GM21529 (cell line): Measurements from ENCODE around the gene ZCCHC2.

Source experiments
- ATAC-seq: cut with Tn5 transposase; IDR thresholded peaks from one replicate; pipeline ENCODE4 v1.9.1; 2021; ENCODE audit not compliant: unreplicated experiment

The ZCCHC2 gene

DNA sequence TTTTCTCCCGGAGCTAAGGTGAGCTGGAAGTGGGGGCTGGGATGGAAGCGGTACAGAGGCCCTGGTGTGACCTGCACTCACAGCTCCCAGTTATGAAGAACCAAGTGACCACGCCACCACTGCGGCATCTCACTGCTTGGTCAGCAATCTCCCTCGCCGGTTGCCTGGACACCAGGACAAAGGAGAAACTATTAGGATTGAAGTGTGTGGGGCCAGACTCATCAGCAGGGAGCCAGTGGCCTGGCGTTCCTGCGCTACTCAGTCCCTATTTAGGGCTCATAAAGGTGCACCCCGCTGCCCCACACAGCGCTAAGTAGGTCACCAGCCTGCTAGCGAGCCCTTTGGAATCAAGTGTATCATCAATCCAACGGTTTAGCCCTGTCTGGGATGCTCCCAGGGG lies 82.9 kb downstream of the ZCCHC2 start:
- no peak for ATAC-seq

DNA sequence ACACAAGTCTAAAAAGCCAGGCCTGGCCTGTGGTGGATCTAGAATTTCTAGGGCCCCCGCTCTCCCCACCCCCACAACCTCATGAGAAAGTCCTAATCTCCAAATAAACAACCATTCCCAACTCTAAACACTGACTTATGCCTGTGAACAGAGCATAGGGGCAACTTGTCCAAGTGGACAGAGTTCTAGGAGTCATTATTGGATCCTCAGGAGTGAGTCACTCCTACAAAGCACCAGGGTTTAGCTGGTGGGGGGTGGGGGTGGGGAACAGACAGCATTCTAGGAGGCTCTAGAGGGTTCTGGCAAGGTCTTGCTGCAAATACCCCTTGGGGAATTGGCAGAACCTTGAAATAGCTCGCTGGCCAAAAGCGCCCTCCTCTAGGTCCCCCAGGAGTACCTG lies 83.3 kb downstream of the ZCCHC2 start:
- no peak for ATAC-seq

DNA sequence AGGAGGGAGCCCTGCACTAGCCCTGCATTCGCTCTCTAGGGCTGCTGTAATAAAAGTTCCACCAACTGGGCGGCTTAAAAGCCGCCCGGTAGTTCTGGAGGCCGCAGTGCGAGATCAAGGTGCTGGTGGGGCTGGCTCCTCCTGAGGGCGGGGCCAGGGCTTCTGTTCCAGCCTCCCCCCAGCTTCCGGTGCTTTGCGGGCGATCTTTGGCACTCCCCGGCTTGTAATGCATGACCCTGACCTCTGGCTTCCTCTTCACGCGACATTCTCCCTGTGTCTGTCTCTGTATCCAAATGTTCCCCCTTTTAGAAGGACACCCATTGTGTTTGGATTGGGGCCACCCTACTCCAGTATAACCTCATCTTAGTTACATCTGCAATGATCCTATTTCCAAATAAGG lies 84.5 kb downstream of the ZCCHC2 start:
- ATAC-seq: no peak

DNA sequence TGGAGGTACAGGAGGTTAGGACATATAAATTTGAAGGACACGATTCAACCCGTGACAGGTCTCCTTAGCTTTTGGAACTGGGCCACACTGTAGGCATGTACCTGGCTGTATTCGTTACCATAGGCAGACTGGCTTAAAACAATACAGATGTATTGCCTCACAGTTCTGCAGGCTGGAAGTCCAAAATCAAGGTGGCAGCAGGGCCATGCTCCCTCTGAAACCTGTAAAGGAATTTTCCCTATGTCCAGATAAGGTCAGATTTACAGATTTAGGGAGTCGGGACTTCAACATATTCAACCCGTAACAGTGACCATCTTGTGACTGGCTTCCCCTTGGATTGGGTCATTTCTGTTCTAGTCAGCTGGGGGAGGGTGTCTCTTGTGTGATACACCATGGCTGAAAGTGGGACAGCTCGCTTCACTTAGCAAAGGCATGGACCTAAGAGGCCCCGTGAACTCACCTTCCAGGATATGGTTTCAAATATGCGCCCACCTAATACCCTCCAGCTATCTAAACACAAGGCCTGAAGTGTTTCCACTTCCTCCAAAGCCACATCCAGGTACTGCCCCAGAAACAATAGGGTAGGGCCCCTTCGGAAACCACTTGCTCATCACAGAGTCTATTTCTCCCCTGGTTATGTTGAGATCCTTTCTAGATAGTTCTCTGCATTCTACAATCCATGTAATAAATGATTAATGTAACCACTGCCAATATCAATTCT lies 85.0 kb downstream of the ZCCHC2 start:
- no peak for ATAC-seq

DNA sequence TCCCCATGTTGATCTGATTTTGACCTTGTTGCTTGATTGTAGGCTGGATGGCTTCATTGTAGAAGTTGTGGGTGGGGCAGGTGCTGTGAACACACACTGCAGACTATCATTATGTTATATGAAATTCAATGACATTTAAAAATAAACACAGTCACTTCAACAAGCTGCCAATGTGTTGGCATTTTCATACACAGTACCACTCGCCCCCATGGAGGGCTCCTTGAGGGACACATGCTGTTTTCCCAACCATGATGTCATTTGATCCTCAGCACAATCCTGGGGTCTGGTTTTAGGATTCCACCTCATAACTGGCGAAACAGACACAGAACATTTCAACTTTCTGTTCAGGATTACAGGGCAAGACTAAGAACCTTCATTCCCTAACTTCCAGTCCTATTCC lies 86.9 kb downstream of the ZCCHC2 start:
- ATAC-seq: no peak

DNA sequence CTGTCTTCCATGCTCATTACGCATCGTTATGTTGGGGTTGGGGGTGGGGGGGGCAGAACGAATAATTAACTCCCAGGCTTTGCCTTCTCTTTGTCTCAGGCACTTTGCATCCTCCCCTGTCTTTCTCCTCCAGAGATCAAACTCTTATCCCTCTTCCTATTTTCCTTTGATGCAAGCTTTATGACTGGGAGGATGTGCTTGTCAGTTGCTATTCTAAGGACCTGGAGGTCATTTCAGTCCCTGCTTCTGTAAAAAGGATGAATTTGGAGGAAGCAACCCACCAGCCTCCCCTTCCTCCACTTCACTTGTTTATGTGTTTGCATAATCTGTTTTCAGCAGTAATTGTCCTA lies 87.5 kb downstream of the ZCCHC2 start:
- ATAC-seq: no peak

DNA sequence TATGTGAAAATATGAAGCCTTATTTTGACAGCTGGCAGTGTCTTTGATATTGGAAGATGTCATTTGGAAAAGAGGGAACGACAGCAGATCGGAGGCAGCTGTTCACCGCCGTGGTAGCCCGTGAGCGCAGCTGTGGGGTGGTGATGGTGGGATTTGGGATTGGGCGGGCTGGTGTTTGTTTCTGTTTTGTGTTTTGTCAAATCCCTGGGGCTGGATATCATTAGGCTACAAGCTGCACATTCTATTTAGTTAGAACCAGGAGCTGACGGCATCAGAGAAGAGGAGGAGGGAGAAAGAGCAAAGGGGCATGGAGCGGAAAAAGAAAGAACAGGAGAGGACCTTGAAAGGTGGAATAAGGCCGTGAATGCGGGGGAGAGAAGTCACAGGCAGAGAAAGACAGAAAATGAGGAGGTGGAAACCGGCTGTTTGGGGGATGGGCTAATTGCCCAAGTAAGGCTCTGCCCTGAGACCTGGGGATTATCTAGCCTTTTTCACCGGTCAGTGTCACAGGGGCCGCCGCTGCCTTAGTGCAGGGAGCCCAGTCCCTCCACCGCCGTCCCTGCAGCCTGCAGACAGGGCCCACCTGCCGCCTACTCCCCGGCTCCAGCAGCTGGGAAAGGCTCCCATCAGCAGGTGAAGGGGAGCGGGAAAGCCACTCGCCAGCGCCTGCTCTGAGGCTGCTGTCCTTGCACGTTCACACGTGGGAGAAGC lies 88.0 kb downstream of the ZCCHC2 start:
- ATAC-seq: no peak

DNA sequence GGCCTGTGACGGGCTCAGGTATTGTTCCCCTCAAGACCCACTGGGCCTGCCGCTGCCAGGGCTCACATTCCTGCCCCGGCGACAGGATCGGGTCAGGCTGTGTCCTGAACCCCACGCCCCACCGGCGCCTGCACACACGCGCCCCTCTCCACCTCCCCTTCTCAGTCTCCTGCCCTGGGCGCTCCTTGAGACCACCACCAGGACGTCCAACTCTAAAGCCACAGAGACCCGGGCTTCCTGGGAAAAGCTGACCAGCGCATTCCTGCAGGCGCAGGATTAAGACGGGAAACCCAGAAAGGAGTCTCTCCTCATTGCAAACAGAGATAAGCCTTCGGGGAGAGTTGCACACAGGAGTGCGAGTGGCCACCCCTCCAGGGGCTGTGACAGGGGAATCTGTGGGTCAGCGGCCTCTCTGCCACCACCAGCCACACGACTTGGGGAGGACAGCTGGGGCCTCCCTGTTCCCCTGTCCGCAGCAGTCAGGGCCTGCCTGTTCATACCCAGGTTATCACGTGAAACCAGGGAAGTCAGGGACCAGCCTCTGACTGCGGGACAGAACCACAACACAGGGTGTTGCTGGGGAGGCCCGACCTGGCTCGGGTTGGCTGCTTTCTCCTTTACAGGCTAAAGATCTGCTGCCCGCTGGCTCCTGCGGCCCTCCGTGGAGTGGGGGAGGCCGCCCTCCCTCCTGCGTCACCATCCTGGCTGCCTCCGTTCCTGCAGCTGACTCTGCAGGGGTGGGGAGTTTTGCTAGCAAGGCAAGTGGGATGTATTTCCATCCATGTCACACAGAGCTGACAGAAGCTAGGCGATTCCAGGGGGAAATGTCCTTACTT lies 88.8 kb downstream of the ZCCHC2 start:
- no peak for ATAC-seq

DNA sequence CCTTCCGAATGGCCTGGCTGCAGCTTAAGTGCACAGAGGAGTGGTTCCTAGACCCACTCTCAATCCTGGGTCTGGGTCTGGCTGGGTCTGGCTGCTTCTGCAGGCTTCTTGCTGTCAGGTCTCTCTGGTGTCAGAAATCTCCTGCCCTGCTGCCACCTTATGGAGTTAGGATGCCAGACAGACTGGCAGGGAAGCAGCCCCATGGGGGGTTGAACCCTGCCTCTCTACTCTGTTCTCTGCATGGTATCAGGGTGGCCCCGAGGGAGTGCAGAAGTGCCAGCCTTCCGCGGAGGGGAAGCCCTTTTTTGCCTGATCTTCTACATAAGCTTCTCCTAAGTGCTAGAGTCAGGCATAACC lies 89.4 kb downstream of the ZCCHC2 start:
- ATAC-seq: no peak

DNA sequence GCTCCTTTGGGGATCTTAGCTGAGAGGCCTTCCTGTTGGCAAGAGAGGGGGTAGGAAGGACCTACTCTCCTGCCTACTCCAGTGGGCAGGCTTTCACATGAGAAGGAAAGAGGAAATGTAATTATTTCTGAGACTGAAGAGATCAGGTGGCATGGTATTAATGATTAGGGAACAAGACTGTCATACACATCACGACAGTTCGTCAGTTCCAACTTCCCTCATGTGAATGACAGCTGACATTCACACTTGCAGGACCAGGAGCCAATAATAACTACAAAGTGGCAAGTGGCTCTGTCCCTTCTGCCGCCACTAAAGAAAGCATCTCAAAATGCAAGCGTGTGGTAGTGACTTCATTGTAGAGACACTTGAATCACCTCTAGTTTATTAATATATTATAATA lies 90.0 kb downstream of the ZCCHC2 start:
- ATAC-seq: no peak

DNA sequence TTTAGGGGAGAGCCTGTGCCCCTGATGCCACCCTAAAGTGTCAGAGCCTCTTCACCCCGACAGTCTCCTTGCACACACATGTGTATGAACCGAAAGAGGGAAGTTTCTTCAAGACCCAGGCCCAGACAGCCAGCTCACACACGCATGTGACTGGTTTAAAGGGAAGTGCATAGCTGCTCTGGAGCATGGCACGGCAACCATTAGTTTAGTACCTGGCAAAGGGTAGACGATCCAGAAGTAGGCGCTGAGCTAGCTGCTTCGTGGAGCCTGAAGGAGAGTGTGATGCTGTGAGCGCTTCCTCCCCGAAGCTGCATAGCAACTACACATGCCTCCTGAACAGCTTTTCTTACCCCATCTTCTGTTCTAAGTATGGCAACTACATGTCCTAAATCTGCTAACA lies 91.7 kb downstream of the ZCCHC2 start:
- ATAC-seq: no peak

DNA sequence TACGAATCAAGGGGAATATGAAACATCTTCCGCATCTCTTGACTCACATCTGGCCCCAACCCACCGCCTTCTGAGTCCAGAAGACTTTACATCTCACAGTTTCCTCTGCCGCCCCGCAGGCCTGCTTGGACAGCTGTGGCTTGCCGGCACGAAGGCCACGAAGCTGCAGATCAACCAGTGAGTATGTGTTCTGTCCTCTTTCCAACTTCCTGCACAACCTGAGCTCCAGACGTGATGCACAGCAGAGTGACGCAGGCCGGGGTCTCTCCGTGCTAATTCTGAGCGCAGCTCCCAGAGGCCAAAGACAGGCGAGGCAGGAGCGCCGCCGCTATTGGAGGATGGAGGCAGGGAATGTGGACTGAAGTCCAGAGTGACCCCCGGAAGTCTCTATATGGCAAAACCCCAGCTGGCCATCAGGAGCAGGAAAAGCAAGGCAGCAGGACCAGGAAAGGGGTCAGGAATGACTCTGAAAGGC lies 93.5 kb downstream of the ZCCHC2 start:
- no peak for ATAC-seq

DNA sequence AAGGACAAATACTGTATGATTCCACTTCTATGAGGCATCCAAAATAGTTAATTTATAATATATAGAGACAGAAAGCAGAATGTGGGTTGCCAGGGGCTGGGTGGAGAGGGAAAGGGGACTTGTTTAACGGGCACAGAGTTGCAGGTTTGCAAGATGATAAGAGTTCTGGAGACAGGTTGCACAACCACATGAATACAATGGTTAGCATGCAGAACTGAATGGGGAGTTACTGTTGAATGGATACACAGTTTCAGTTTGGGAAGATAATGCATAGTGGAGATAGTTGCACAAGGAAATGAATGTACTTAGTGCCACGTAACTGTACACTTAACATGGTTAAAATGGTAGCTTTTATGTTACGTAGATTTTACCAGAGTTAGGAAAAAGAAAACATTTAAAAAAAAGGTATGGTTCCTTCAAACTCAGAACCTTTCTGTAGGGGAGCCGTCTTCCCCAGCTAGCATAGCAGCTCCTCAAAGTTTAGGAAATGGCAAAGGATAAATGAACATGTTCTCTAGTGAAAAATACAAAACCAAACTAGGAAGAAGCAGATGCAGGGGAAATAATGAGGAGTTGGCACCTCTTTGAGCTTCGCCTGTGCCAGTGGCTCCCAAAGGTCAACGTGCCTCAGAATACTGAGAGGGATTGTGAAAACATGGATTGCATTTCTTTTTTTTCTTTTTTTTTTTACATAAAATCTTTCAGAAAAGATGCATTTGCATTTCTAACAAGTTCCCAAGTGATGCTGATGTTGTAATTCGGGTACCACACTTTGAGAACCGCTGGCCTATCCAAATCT lies 95.2 kb downstream of the ZCCHC2 start:
- ATAC-seq: no peak

DNA sequence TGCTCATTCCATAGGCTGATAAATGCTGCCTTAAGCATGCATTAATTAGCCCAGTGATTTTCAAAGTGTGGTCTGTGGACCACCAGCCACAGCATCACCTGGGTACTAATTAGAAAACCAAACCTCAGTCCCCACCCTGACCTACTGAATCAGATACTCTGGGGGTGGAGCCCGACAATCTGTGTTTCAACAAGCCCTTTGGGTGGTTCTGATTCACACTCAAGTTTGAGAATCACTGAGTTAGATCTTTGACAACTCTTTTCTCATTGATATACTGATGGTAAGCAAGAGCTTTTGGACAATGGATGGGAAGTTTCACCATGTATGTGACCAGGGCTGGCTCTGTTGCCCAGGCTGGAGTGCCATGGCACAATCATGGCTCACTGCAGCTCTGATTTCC lies 95.9 kb downstream of the ZCCHC2 start:
- no peak for ATAC-seq

DNA sequence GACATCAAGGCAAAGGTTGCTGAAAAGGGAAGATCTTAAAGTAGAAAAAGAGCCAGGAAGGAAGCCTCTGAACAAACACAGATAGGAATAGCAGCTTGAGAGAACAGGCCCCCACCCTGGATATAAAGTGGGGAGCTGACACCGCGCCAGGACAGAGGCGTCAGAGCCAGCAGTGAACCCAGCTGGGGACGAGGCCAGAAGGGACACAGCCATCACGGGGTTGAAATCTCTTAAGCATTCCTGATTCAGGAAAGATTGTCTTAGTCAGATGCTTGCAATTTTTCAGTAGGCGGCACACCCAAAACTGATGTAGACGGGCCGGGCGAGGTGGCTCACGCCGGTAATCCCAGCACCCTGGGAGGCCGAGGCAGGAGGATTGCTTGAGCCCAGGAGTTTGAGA lies 98.7 kb downstream of the ZCCHC2 start:
- ATAC-seq: no peak

DNA sequence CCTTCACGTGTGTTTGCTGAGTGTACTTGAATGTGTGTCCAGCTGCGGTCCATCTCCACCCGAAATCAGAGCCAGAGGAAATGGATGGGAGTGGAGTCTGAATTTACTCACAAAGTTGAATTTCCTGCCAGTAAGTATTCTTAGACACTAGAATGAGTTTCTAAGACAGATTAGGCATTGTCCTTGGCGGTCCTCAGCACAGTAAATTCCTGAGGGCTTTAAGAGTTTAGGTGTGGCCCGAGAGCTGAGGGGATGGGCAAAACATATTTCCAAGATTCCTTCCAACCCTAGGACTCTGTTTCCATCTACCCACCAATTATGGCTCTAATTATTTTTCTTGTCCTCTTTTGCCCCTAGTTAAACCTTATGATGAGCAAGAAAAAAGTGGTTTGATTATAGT lies 102.2 kb downstream of the ZCCHC2 start:
- ATAC-seq: no peak
